GM12891 (cell line): Measurements from ENCODE around the gene INPP5D.

Source experiments
- POLR2A ChIP-seq: IDR thresholded peaks from 2 replicates; pipeline ENCODE4 v1.6.1; 2011; ENCODE audit warnings: low read depth, low read length, control low read depth
- POLR2AphosphoS5 ChIP-seq: IDR thresholded peaks from 2 replicates; pipeline ENCODE4 v1.6.1; 2011; ENCODE audit warnings: low read depth, low read length, control low read depth
- SPI1 ChIP-seq: IDR thresholded peaks from 2 replicates; pipeline ENCODE4 v1.6.1; 2011; ENCODE audit warnings: low read depth, low read length, control low read depth
- TAF1 ChIP-seq: IDR thresholded peaks from 2 replicates; pipeline ENCODE4 v1.6.1; 2011; ENCODE audit warnings: low read depth, low read length, control low read depth

GRCh38 chr2:233108611-233109490 lies 48.7 kb downstream of the INPP5D start:
- no peak for TF ChIP-seq POLR2A
- TF ChIP-seq TAF1 = 0 out of 2 replicates have a peak, but pooled peaks have one; percentile 16
- TF ChIP-seq POLR2AphosphoS5 = peak; percentile 46; the same call in 1 of the 2 replicates
- TF ChIP-seq SPI1 = no peak
